OCI-LY3 (cell line): Measurements from ENCODE around the gene STOML2.

Experiments used
- EZH2phosphoT487 ChIP-seq: fragments of 200-600 bp; shearing (Covaris generic); IDR thresholded peaks from 2 replicates; pipeline ENCODE4 v1.6.1; 2018; ENCODE audit warnings: antibody characterized with exemption, mixed run types, low read depth
- TF ChIP-seq, protein P1 (sequence below): fragments of 200-600, 300-600 bp; sonication (generic); IDR thresholded peaks from 2 replicates; pipeline ENCODE4 v1.5.1; 2014; ENCODE audit warnings: antibody characterized with exemption, low read length, low read depth

DNA sequence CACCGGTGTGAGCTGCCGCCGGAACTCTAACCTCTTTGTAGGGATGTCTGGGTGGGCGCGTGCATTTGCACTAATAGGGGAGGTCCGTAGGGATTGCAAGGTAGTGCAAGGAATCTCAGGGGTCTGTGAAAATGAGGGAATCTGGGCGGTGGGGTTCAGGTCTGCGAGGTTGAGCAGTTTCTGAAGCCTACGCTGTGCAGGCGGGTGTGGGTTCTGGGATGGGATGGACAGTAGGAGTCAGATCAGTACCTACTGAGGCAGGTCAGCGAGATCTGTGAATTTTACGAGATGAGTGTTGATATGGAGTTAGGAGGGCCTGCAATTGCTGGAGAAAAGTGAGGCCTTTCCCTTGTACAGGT lies 13.6 kb upstream of the STOML2 start:
- no peak for TF ChIP-seq EZH2phosphoT487
- TF ChIP-seq, protein P1, sequence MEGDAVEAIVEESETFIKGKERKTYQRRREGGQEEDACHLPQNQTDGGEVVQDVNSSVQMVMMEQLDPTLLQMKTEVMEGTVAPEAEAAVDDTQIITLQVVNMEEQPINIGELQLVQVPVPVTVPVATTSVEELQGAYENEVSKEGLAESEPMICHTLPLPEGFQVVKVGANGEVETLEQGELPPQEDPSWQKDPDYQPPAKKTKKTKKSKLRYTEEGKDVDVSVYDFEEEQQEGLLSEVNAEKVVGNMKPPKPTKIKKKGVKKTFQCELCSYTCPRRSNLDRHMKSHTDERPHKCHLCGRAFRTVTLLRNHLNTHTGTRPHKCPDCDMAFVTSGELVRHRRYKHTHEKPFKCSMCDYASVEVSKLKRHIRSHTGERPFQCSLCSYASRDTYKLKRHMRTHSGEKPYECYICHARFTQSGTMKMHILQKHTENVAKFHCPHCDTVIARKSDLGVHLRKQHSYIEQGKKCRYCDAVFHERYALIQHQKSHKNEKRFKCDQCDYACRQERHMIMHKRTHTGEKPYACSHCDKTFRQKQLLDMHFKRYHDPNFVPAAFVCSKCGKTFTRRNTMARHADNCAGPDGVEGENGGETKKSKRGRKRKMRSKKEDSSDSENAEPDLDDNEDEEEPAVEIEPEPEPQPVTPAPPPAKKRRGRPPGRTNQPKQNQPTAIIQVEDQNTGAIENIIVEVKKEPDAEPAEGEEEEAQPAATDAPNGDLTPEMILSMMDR: no peak
